ENCODE measurements around the gene PROX2. TPM values are rescaled to one million over a fixed set of nuclear protein-coding genes. Genes with fewer than 3 reads are reported as not detected.

PROX2 gene
- total RNA-seq, 4 donors from 2014 or later: not detected

DNA sequence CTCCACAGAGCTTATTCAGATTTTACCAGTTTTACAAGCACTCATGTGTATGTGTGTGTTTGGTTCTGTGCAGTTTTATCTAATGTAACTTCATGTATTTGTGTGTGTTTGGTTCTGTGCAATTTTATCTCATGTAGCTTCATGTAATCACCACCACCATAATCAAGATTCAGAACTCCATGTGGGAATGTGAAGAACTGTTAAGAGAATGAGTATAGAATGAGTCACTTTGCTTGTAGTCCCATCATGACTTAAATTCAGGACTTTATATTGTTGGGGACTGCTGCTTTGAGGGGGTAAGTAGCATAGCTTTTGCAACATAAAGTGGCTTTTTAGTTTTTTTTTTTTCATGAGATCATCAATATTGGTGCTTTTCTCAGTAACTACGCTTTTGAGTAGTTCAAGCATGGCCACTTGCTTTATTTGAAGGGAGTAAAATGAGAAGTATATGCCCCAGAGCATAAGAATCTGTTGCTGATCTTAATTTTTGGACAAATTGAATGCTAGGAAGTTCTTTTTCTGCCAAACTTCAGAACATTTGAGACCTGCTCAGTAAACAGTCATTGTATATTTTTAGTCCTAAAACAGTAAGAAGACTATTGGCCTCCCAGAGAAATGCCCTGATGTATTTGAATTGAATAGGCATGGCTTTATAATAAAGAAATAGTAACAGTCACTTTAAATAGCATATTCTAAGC, 28.8 kb downstream of the PROX2 start:
- no peak for ATAC-seq

DNA sequence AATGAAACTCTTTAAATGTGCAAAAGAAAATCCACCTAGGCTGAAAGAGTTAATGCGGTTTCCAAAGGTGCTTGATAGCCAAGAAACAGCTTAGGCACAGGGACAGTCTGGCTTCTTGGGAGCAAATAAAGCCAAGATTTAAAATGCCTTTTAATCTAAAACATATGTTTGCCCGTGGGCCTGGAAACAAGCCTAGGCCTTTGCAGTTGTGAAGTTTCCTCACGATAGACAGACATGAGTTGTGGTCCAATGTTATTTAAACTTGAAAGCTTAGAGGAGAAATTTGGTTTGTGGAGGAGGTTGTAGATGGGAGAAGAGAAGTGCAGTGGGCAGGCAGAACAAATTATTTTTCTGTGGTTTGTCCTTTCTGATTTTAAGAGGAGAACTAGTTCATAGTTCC, 29.8 kb downstream of the PROX2 start:
- in situ Hi-C loops (cut with MboI; ENCODE audit: low sequenced_read_pairs in 4 of 4): no loop called here
- H3K27ac ChIP-seq: no peak overlapping the region
- ATAC-seq: no peak

More for the DNA sequence above, 28.8 kb downstream of the PROX2 start:
- in situ Hi-C loops (cut with MboI; ENCODE audit: low sequenced_read_pairs in 4 of 4): no loop called here
- Histone ChIP-seq H3K4me3 (no peak overlapping the region), H3K4me1 (no peaks in the 10 kb centered on the region), H3K27me3 (no peaks in the 10 kb centered on the region), H3K9me3 (no peaks in the 10 kb centered on the region), H3K27ac (no peak overlapping the region), H3K36me3 (no peaks in the 10 kb centered on the region)
- intact Hi-C loops (cut with DNase I; ENCODE audit: low total_unique reads): no loop called here
- no peak for DNase-seq
- no peak for TF ChIP-seq POLR2A (IDR thresholded peaks at IDR 0.05)
- TF ChIP-seq, protein P1, sequence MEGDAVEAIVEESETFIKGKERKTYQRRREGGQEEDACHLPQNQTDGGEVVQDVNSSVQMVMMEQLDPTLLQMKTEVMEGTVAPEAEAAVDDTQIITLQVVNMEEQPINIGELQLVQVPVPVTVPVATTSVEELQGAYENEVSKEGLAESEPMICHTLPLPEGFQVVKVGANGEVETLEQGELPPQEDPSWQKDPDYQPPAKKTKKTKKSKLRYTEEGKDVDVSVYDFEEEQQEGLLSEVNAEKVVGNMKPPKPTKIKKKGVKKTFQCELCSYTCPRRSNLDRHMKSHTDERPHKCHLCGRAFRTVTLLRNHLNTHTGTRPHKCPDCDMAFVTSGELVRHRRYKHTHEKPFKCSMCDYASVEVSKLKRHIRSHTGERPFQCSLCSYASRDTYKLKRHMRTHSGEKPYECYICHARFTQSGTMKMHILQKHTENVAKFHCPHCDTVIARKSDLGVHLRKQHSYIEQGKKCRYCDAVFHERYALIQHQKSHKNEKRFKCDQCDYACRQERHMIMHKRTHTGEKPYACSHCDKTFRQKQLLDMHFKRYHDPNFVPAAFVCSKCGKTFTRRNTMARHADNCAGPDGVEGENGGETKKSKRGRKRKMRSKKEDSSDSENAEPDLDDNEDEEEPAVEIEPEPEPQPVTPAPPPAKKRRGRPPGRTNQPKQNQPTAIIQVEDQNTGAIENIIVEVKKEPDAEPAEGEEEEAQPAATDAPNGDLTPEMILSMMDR (IDR thresholded peaks at IDR 0.05 in 4 of 5, conservative IDR thresholded peaks at IDR 0.05 in 1 of 5): no peak

DNA sequence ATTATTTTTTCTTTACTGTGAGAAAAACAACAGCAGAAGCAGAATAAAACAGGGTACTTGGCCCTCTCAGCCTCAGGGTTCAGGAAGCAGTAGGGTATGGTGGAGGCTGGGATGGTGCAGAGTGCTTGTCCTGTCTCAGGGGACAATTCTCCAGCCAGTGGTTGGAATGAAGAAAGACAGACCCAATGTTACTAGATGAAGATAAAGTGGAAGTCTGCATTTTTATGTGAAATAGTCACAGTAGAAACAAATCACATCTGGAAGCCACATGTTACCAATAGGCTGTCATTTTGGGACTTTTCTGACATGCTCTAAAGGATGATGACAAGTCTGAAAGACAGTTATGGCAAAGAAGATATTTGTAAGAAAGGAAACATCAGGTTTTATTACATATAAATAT, 32.3 kb downstream of the PROX2 start:
- DNase-seq (no peak), ATAC-seq (no peak)
- in situ Hi-C loops (cut with MboI; ENCODE audit: low sequenced_read_pairs in 4 of 4): no loop called here
- Histone ChIP-seq H3K4me3 (no peak overlapping the region), H3K36me3 (no peaks in the 10 kb centered on the region), H3K4me1 (no peaks in the 10 kb centered on the region), H3K27me3 (no peaks in the 10 kb centered on the region), H3K9me3 (no peaks in the 10 kb centered on the region), H3K27ac (no peak overlapping the region)
- intact Hi-C loops (cut with DNase I; ENCODE audit: low total_unique reads): no loop called here
- TF ChIP-seq, protein P1 (IDR thresholded peaks at IDR 0.05 in 4 of 5, conservative IDR thresholded peaks at IDR 0.05 in 1 of 5): no peak

More for the DNA sequence above, 29.8 kb downstream of the PROX2 start:
- TF ChIP-seq, protein P1 (IDR thresholded peaks at IDR 0.05 in 4 of 5, conservative IDR thresholded peaks at IDR 0.05 in 1 of 5): no peak
- TF ChIP-seq POLR2A (IDR thresholded peaks at IDR 0.05): no peak
- H3K36me3 ChIP-seq: no peaks in the 10 kb centered on the region
- H3K4me1 ChIP-seq: no peaks in the 10 kb centered on the region
- intact Hi-C loops (cut with DNase I; ENCODE audit: low total_unique reads): no loop called here
- H3K4me3 ChIP-seq: no peak overlapping the region
- no peaks in the 10 kb centered on the region for H3K9me3 ChIP-seq
- no peaks in the 10 kb centered on the region for H3K27me3 ChIP-seq
- no peak for DNase-seq

- in situ Hi-C loops (cut with MboI; ENCODE audit: low sequenced_read_pairs in 4 of 4): no loop called here
- TF ChIP-seq, protein P1 (IDR thresholded peaks at IDR 0.05 in 4 of 5, conservative IDR thresholded peaks at IDR 0.05 in 1 of 5): no peak
- no peak for TF ChIP-seq POLR2A (IDR thresholded peaks at IDR 0.05)
- Histone ChIP-seq H3K36me3 (peaks cover 0 to 5% of the 10 kb centered on the region in 2 donors), H3K27ac (no peak overlapping the region), H3K9me3 (no peaks in the 10 kb centered on the region), H3K27me3 (no peaks in the 10 kb centered on the region), H3K4me1 (no peaks in the 10 kb centered on the region), H3K4me3 (no peak overlapping the region)
- intact Hi-C loops (cut with DNase I; ENCODE audit: low total_unique reads): no loop called here
- ATAC-seq: no peak
- DNase-seq: no peak
Observed at GRCh38 chr14:74841230-74842207, 34.4 kb downstream of the PROX2 start.
